OCI-LY3 (cell line): ENCODE data around the gene MYO16.

Experiments used
- H2AFZ ChIP-seq: fragments of 200-600, 300-600 bp; shearing (Covaris generic); 2 replicates; pipeline ENCODE4 v1.6.0; 2014; ENCODE audit warnings: antibody characterized with exemption, low read depth, low read length
- H3K27ac ChIP-seq: fragments of 200-600, 300-600 bp; sonication (generic); 2 replicates; pipeline ENCODE4 v1.5.1; 2014; ENCODE audit warnings: mild to moderate bottlenecking, low read length, moderate library complexity, mixed read lengths
- H3K27me3 ChIP-seq: fragments of 200-600, 300-600 bp; sonication (generic); 2 replicates; pipeline ENCODE4 v1.6.1; 2014; ENCODE audit warnings: low read depth, low read length, mixed read lengths
- H3K36me3 ChIP-seq: fragments of 200-600, 300-600 bp; sonication (generic); replicated peaks from 2 replicates; pipeline ENCODE3; 2014; ENCODE audit warnings: low read depth, low read length, mixed read lengths
- H3K4me1 ChIP-seq: fragments of 300-600, 200-600 bp; sonication (generic); 2 replicates; pipeline ENCODE4 v1.6.1; 2014; ENCODE audit warnings: low read length, mixed read lengths
- H3K4me2 ChIP-seq: fragments of 200-600, 300-600 bp; sonication (generic); 2 replicates; pipeline ENCODE4 v1.6.1; 2014; ENCODE audit warnings: low read length, mixed read lengths
- H3K4me3 ChIP-seq: fragments of 300-600, 200-600 bp; sonication (generic); 2 replicates; pipeline ENCODE4 v1.5.1; 2014; ENCODE audit warnings: antibody characterized with exemption, mild to moderate bottlenecking, low read length, moderate library complexity
- H3K79me2 ChIP-seq: fragments of 300-600, 200-600 bp; shearing (Covaris generic); 2 replicates; pipeline ENCODE4 v1.6.1; 2014; ENCODE audit warnings: mild to moderate bottlenecking, low read length, mixed read lengths
- H3K9ac ChIP-seq: fragments of 300-600, 200-600 bp; shearing (Covaris generic); 2 replicates; pipeline ENCODE4 v1.6.0; 2014; ENCODE audit warnings: mild to moderate bottlenecking, low read length, moderate library complexity
- H3K9me3 ChIP-seq: fragments of 200-600, 300-600 bp; shearing (Covaris generic); 2 replicates; pipeline ENCODE4 v1.6.1; 2014; ENCODE audit warnings: low read length, mixed read lengths; ENCODE audit not compliant: insufficient read depth
- H4K20me1 ChIP-seq: fragments of 200-600, 300-600 bp; sonication (generic); 2 replicates; pipeline ENCODE4 v1.6.1; 2016; ENCODE audit warnings: low read length, mixed read lengths; ENCODE audit not compliant: insufficient read depth
- CTCF ChIP-seq: fragments of 200-600, 300-600 bp; sonication (generic); IDR thresholded peaks from 2 replicates; pipeline ENCODE4 v1.5.1; 2014; ENCODE audit warnings: antibody characterized with exemption, low read length, low read depth
- EZH2phosphoT487 ChIP-seq: fragments of 200-600 bp; shearing (Covaris generic); IDR thresholded peaks from 2 replicates; pipeline ENCODE4 v1.6.1; 2018; ENCODE audit warnings: antibody characterized with exemption, mixed run types, low read depth

The MYO16 gene

GRCh38 chr13:108944760-108945159 lies 315.3 kb downstream of the MYO16 start:
- H3K4me3 ChIP-seq: no peak overlapping the region
- H2AFZ ChIP-seq: no peak overlapping the region
- no peaks in the 10 kb centered on the region for H3K9me3 ChIP-seq
- H3K79me2 ChIP-seq: no peaks in the 10 kb centered on the region
- TF ChIP-seq EZH2phosphoT487: no peak
- TF ChIP-seq CTCF: no peak
- H3K4me2 ChIP-seq: no peak overlapping the region
- no peak overlapping the region for H3K9ac ChIP-seq
- H3K27ac ChIP-seq: no peak overlapping the region
- H4K20me1 ChIP-seq: no peaks in the 10 kb centered on the region
- no peaks in the 10 kb centered on the region for H3K4me1 ChIP-seq
- H3K27me3 ChIP-seq: no peaks in the 10 kb centered on the region
- no peaks in the 10 kb centered on the region for H3K36me3 ChIP-seq

- Histone ChIP-seq H3K36me3 (no peaks in the 10 kb centered on the region), H3K4me3 (no peak overlapping the region), H4K20me1 (no peaks in the 10 kb centered on the region), H3K4me2 (no peak overlapping the region), H3K79me2 (no peaks in the 10 kb centered on the region), H2AFZ (no peak overlapping the region), H3K9ac (no peak overlapping the region), H3K27ac (no peak overlapping the region), H3K27me3 (no peaks in the 10 kb centered on the region), H3K4me1 (no peaks in the 10 kb centered on the region), H3K9me3 (no peaks in the 10 kb centered on the region)
- TF ChIP-seq EZH2phosphoT487: no peak
- no peak for TF ChIP-seq CTCF
Observed at GRCh38 chr13:108947551-108948030, 318.2 kb downstream of the MYO16 start.

GRCh38 chr13:108948251-108948671 lies 318.9 kb downstream of the MYO16 start:
- Histone ChIP-seq H3K27ac (no peak overlapping the region), H3K79me2 (no peaks in the 10 kb centered on the region), H3K36me3 (no peaks in the 10 kb centered on the region), H2AFZ (no peak overlapping the region), H3K9me3 (no peaks in the 10 kb centered on the region), H3K27me3 (peaks cover 5% of the 10 kb centered on the region; the same call in 1 of the 2 replicates), H3K4me1 (no peaks in the 10 kb centered on the region), H3K4me2 (no peak overlapping the region), H3K4me3 (no peak overlapping the region), H4K20me1 (no peaks in the 10 kb centered on the region), H3K9ac (no peak overlapping the region)
- TF ChIP-seq CTCF (no peak), EZH2phosphoT487 (no peak)

GRCh38 chr13:108950333-108951010 lies 321.1 kb downstream of the MYO16 start:
- Histone ChIP-seq H3K27ac (no peak overlapping the region), H3K9me3 (no peaks in the 10 kb centered on the region), H4K20me1 (no peaks in the 10 kb centered on the region), H3K79me2 (no peaks in the 10 kb centered on the region), H3K4me1 (no peaks in the 10 kb centered on the region), H2AFZ (no peak overlapping the region), H3K36me3 (no peaks in the 10 kb centered on the region), H3K9ac (no peak overlapping the region), H3K4me2 (no peak overlapping the region), H3K4me3 (no peak overlapping the region), H3K27me3 (peaks cover 5% of the 10 kb centered on the region; the same call in 1 of the 2 replicates)
- no peak for TF ChIP-seq CTCF
- no peak for TF ChIP-seq EZH2phosphoT487
